GM19324 (cell line): Measurements from ENCODE around the gene CEP85L.

Experiments
- ATAC-seq: cut with Tn5 transposase; IDR thresholded peaks from one replicate; pipeline ENCODE4 v1.9.1; 2021; ENCODE audit warnings: mild to moderate bottlenecking, moderate library complexity; ENCODE audit not compliant: unreplicated experiment, low FRiP score

The CEP85L gene

DNA sequence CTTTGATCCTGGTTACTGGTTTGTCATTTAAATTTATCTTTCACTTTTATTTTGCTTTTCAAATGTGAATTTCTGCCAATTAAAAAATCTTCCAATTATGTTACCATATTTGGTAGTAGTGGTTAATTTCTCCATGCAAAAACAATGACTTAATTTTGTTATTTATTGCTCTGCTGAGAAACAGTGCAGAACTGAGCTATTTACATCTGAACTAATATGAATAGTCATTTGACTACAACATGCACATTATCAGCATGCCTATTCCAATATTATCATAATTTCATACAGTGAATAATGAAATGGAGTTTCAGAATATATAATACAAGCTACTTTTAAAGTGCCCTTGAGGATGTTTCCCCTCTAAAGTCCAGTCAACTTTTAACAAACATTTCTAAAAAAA, 102.8 kb downstream of the CEP85L start:
- no peak for ATAC-seq

DNA sequence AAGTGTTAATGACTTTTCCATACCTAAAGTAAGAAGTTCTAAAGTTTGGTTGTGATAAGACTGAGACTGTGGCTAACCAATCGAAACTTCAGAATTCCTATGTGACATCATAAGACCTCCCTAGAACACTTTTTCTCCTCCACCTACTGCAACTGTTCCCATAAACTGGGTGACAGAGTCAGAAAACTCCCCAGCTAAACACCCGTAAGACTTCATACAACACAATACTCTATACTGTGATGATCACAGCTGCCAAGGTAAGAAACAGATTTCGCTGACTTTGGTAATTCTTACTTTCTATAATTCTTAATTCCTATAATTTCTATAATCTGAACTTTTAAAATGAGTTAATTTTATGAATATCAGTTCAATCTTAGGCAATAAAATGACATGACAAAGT, 103.3 kb downstream of the CEP85L start, which contains the start of gene PLN:
TSS of gene PLN (plus strand) at position 161 of the 400 bp plus-strand sequence. CDS start 10,626 bp downstream, outside the sequence.
- no peak for ATAC-seq

- no peak for ATAC-seq
Measured at GRCh38 chr6:118546880-118547218, 104.5 kb downstream of the CEP85L start.

DNA sequence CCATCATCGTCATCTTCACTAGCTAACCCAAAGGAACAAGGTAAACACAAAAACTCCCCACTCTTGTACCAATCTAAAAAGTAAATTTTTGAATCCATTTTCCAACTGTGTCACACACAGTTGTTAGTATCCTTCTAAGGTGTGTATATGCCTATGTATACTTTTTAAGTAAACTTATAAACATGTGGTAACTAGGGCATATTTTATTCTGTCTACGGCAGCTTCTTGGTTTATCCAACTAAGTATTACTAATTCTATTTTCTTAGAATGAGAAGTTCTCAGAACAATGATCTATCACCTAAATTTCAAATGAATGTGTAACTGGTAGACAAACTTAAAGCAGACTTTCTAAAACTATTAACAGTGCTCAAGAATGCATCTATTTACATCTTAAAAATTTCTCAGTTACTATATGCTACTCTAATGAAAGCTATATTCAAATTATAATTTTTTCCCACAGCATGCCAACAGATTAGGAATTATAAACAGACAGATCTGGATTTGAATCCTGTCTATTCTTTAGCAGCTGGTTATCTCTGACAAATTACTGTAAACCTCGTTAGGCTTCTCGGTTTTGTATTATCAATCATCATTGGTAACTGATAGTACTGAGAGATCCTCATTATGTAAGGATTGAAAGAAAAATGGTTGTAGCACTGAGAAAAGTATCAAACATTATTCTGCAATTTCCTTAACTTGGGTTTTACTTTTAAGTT, 105.1 kb downstream of the CEP85L start:
- no peak for ATAC-seq

GRCh38 chr6:118544105-118544504, 107.3 kb downstream of the CEP85L start:
- ATAC-seq, result no peak

DNA sequence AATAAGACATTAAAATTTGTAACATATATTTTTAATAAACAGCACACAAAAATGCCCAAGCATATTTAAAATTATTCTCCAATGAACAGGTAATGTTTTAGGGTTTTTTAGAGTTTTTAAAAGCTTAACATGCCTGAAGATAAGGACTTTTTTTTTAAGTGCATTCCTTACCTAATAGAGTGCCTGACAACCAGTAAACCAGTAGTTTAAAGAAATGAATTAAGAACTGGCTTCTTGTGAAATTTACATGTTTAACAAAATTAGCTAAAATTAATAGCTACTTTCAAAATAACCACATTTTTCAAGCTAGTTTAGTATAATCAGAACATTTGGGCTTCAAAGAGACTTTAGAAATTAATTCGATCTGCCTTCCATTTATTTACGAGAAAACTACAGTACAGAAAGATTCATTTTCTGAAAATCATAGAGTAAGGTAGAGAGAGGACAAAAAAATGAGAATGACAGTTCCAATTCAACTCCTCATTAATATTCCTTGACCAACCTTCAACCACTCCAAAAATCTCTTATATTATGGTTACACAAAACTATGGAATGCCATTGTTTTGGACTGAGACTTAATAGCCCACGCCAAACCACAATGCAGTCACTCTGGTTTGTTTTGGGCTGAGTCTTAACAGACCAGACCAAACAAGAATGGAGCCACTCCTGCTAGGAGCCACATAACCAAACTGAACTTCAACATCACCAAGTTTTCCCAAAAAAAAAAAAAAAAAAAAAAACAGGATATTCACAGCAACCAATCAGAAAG, 109.0 kb downstream of the CEP85L start:
- no peak for ATAC-seq

DNA sequence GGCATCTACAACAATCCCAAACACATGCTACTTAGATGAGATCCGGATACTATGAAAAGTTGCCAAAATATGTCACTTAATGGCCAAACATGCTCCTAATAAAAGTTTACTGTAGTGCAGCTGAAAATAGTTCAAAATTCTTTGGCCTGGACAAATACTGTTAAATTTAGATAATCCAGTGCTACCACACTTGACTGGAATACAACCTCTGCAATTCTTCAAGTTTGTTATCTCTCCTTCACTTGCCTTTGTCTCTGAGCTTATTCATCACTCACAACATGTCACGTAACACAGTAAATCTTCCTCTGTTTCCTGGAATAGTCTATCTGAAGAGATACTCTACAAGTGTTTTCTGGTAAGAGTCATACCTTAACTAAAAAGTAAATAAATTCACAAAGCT, 113.8 kb downstream of the CEP85L start:
- ATAC-seq, result no peak

DNA sequence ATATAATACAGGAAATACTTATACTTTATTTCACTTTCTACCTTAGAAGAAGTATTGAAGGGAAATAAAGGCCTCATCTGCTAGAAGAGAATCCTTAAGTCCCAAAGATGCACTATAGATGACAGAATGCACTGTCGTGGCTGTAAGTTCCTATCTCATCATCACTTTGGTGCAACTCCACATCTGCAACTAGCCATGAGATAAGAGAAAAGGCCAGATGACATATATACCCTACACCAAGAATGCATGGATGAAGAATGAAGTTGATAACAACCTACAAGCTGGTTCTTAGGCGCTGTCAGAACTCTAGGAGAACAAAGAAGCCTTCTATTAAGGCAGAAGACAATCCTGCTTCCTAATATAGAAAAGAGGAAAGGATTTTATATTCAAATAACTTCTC, 114.9 kb downstream of the CEP85L start:
- no peak for ATAC-seq

GRCh38 chr6:118535176-118535844, 116.1 kb downstream of the CEP85L start:
- no peak for ATAC-seq

DNA sequence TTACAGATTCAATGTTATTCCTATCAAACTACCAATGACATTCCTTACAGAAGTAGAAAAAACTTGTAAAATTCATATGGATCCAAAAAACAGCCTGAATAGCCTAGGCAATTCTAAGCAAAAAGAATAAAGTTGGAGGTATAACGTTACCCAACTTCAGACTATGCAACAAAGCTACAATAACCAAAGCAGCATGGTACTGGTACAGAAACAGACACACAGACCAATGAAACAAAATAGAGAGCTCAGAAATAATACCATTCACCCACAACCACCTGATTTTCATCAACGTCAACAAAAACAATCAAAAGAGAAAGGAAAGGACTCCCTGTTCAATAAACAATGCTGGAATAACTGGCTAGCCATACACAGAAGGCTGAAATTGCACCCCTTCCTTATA, 120.4 kb downstream of the CEP85L start:
- ATAC-seq, result no peak

DNA sequence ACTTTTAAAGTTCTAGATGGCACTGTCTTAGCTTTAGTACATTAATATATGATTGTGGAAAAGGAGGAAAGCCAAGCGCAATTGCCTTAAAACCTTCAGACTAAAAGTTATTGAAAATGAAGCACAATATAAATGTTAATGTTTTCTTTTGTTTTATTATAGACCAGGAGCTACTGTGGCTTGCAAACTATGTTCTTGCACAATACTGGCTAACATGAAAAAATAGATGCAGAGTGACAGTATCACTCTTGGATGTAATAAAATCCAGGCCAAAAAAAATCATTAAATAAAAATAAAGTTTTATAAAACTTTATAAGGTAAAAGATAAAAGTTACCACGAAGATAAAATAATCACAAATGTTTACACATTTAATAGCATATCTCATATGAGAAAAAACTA, 121.6 kb downstream of the CEP85L start:
- no peak for ATAC-seq

DNA sequence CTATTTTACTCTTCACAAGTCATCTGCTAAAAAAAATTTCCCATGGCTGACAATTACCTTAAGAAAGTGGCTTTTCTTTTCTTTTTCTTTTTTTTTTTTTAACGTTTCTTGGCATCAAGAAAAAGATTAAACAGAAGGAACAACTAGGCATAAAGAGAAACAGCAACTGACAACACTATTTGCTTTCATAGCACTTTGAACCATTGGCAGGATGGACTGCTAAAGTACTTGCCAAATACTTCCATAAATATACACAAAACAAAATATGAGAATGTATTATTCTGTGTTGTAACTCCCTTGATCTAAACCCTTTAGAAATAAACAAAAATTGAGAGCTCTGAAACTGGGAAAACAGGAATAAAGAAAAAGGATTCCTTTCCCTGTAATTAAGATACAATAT, 123.3 kb downstream of the CEP85L start:
- no peak for ATAC-seq

GRCh38 chr6:118525913-118526780, 125.2 kb downstream of the CEP85L start:
- ATAC-seq, result no peak

GRCh38 chr6:118524686-118525085, 126.7 kb downstream of the CEP85L start:
- no peak for ATAC-seq

DNA sequence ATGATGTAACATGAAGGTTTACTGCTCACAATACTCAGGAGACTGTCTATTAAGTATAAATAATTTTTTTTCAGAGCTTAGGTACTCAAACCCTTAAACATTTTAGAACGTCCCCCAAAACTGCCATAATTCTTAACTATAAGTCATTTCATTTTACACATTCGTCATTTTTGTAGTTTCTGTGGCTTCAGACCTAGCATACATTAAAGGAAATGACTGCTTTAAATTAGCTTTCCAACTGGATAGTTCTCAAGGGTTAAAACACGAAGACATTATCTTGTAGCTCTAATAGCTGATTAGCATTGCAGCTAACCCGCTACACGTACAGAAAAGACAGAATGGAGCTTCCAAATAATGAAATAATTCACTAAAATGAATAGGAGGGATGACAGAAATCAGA, 128.2 kb downstream of the CEP85L start:
- ATAC-seq, result no peak

DNA sequence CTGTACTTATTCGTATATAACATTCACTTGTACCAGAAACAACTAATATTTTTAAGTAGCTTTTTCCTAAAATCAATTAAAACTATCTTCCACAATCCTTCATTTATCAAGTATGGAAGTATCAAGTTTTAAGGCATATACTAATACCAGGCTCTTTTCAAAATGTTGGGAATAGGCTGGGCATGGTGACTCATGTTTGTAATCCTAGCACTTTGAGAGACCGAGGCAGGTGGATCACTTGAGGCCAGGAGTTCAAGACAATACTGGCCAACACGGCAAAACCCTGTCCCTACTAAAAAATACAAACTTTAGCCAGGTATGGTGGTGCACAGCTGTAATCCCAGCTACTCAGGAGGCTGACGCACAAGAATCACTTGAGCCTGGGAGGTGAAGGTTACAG, 129.0 kb downstream of the CEP85L start:
- ATAC-seq, result no peak

DNA sequence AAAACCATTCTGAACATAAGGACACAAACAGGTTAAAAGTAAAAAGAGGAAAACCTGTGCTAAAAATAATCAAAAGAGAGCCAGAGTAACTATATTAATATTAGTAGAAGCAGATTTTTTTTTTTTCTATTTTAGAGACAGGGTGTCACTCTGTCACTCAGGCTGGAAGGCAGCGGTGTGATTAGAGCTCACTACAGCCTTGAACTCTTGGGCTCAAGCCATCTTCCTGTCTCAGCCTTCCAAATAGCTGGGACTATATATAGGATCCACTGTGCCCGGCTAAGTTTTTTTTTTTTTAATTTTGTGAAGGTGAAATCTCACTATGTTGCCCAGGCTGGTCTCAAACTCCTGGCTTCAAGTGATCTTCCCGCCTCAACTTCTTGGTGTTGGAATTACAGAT, 136.7 kb downstream of the CEP85L start:
- ATAC-seq, result no peak

GRCh38 chr6:118511930-118512715, 139.3 kb downstream of the CEP85L start:
- ATAC-seq, result no peak

GRCh38 chr6:118509009-118509617, 142.3 kb downstream of the CEP85L start:
- no peak for ATAC-seq
